GM12878 (cell line): Measurements from ENCODE around the gene S100A2. TPM values are rescaled to one million over a fixed set of nuclear protein-coding genes. Genes with fewer than 3 reads are reported as not detected.
A peak's percentile ranks its signal among the peaks of the same experiment; 100 is the strongest.

Experiments
- ATAC-seq: fragments of 200-7000 bp; cut with Tn5 transposase; 3 replicates; pipeline ENCODE4 v1.9.1; 2020; ENCODE audit warnings: mild to moderate bottlenecking, moderate library complexity
- BruUV-seq: library from RNA; stranded (reverse); fragments of 400-500 nt; replicated peaks from 2 replicates; lab custom pipeline; 2021; lab: Mats Ljungman, UMichigan
- CTCF ChIA-PET: fragments of 300-600 bp; sonication (Branson Sonifier 250); formaldehyde crosslinking; extraction: SDS; loops from one replicate; lab custom pipeline; 2021; ENCODE audit warnings: inconsistent platforms; lab: Yijun Ruan, JAX
- POLR2A ChIA-PET: fragments of 350-600 bp; formaldehyde crosslinking; extraction: SDS; loops from one replicate; lab custom pipeline; 2021; ENCODE audit warnings: inconsistent platforms; lab: Charles Lee
- RAD21 ChIA-PET: fragments of 300-600 bp; sonication (Branson Sonifier 250); formaldehyde crosslinking; loops from one replicate; lab custom pipeline; 2023; ENCODE audit warnings: antibody characterized with exemption; ENCODE audit not compliant: unreplicated experiment; lab: Charles Lee
- SMC1A ChIA-PET: fragments of 300-600 bp; sonication (Branson Sonifier 250); formaldehyde crosslinking; loops from one replicate; lab custom pipeline; 2023; ENCODE audit not compliant: unreplicated experiment, uncharacterized antibody; lab: Charles Lee
- DNase-seq: peaks from one replicate; pipeline ENCODE4 v3.0.0-alpha.2; 2011; ENCODE audit warnings: low read depth, low spot score
- FAIRE-seq: peaks from 3 replicates; lab custom pipeline; 2011; peaks lifted over from hg19 to GRCh38; lab: Jason Lieb, UNC
- H2AFZ ChIP-seq: 2 replicates; pipeline ENCODE4 v1.6.0; 2011; ENCODE audit warnings: low read depth, low read length, control low read depth; ENCODE audit not compliant: control insufficient read depth
- H3K27ac ChIP-seq: 2 replicates; pipeline ENCODE4 v1.5.1; 2011; ENCODE audit warnings: control low read depth; ENCODE audit not compliant: control insufficient read depth, insufficient read depth
- H3K27me3 ChIP-seq, 2 experiments: replicated peaks in 1 of 2; 2 replicates each; pipeline versions ENCODE4 v1.6.0 to v1.6.1; 2011; ENCODE audit warnings: low read length in 1 of 2; ENCODE audit not compliant: control insufficient read depth in 2 of 2, insufficient read depth in 2 of 2
- H3K36me3 ChIP-seq, 2 experiments: 2 replicates each; pipeline ENCODE4 v1.5.1; 2011; ENCODE audit warnings: low read length in 1 of 2; ENCODE audit not compliant: control insufficient read depth in 2 of 2, insufficient read depth in 2 of 2
- H3K4me1 ChIP-seq: 2 replicates; pipeline ENCODE4 v1.6.1; 2011; ENCODE audit warnings: mild to moderate bottlenecking, low read length, moderate library complexity, mixed read lengths; ENCODE audit not compliant: control insufficient read depth, insufficient read depth
- H3K4me2 ChIP-seq: 2 replicates; pipeline ENCODE4 v1.6.0; 2011; ENCODE audit warnings: control low read depth; ENCODE audit not compliant: control insufficient read depth, insufficient read depth
- H3K4me3 ChIP-seq: fragments of 200-600 bp; sonication (generic); 2 replicates; pipeline ENCODE4 v1.5.1; 2016
- H3K79me2 ChIP-seq: 2 replicates; pipeline ENCODE4 v1.6.0; 2011; ENCODE audit warnings: low read length; ENCODE audit not compliant: control insufficient read depth, insufficient read depth
- H3K9ac ChIP-seq: 2 replicates; pipeline ENCODE4 v1.8.0; 2011; ENCODE audit warnings: low read length, control low read depth, mixed read lengths; ENCODE audit not compliant: control insufficient read depth, insufficient read depth
- H3K9me3 ChIP-seq: replicated peaks from 3 replicates; pipeline ENCODE4 v1.5.1; 2011; ENCODE audit warnings: mild to moderate bottlenecking, low read length; ENCODE audit not compliant: control insufficient read depth, insufficient read depth
- H4K20me1 ChIP-seq: 2 replicates; pipeline ENCODE4 v1.6.0; 2011; ENCODE audit not compliant: control insufficient read depth, insufficient read depth
- CREM ChIP-seq: IDR thresholded peaks from 2 replicates; pipeline ENCODE4 v1.6.1; 2014; ENCODE audit warnings: antibody characterized with exemption, low read depth
- FOXM1 ChIP-seq: IDR thresholded peaks from 2 replicates; pipeline ENCODE4 v1.6.1; 2012; ENCODE audit warnings: low read depth, mild to moderate bottlenecking, inconsistent platforms, low read length, moderate library complexity
- JUND ChIP-seq: IDR thresholded peaks from 2 replicates; pipeline ENCODE4 v1.6.1; 2012; ENCODE audit warnings: low read depth, mild to moderate bottlenecking, low read length, improper control_type of control experiment, moderate library complexity
- NBN ChIP-seq: fragments of 450-650 bp; IDR thresholded peaks from 2 replicates; pipeline ENCODE4 v1.6.1; 2016
- NFYB ChIP-seq: IDR thresholded peaks from 2 replicates; pipeline ENCODE4 v1.6.1; 2011; ENCODE audit warnings: low read depth, mild to moderate bottlenecking, low read length, improper control_type of control experiment, moderate library complexity; ENCODE audit not compliant: insufficient read depth
- NRF1 ChIP-seq: conservative IDR thresholded peaks from 2 replicates; pipeline ENCODE4 v1.6.1; 2011; ENCODE audit warnings: mild to moderate bottlenecking, low read depth, low read length, improper control_type of control experiment
- PRDM15 ChIP-seq: fragments of 450-650 bp; formaldehyde crosslinking; IDR thresholded peaks from 2 replicates; pipeline ENCODE4 v1.4.0; 2020; ENCODE audit warnings: mild to moderate bottlenecking, moderate library complexity
- RFX5 ChIP-seq: IDR thresholded peaks from 2 replicates; pipeline ENCODE4 v1.6.1; 2011; ENCODE audit warnings: low read depth, low read length, improper control_type of control experiment
- SMAD5 ChIP-seq: IDR thresholded peaks from 2 replicates; pipeline ENCODE4 v1.6.1; 2016; ENCODE audit warnings: antibody characterized with exemption, low read depth
- SREBF2 ChIP-seq: IDR thresholded peaks from 2 replicates; pipeline ENCODE4 v1.6.1; 2012; ENCODE audit warnings: mild to moderate bottlenecking, low read length
- SUZ12 ChIP-seq: fragments of 200-600 bp; sonication (generic); IDR thresholded peaks from one replicate; pipeline ENCODE4 v1.6.1; 2018; ENCODE audit warnings: antibody characterized with exemption, mild to moderate bottlenecking; ENCODE audit not compliant: unreplicated experiment
- ZBTB4 ChIP-seq: fragments of 450-650 bp; formaldehyde crosslinking; IDR thresholded peaks from 2 replicates; pipeline ENCODE4 v1.4.0; 2022; ENCODE audit warnings: mild to moderate bottlenecking, moderate library complexity
- ZZZ3 ChIP-seq: IDR thresholded peaks from 2 replicates; pipeline ENCODE4 v1.6.1; 2011; ENCODE audit warnings: low read depth; ENCODE audit not compliant: control insufficient read depth, insufficient read length
- WGBS: methylation state at CpG from one replicate; pipeline ENCODE4 v1.1.6; 2016; ENCODE audit warnings: low lambda C conversion rate; ENCODE audit not compliant: insufficient replicate concordance, insufficient coverage; ENCODE audit errors: missing lambda C conversion rate; 5-methylcytosine and 5-hydroxymethylcytosine counted together
- in situ Hi-C: fragments of 300-500 bp; cut with MboI; formaldehyde crosslinking; loops from 9 replicates; pipeline ENCODE4 v1.14.3; 2018; ENCODE audit warnings: mixed read lengths
- intact Hi-C: fragments of 100-400 bp; cut with micrococcal nuclease; formaldehyde crosslinking; loops from one replicate; pipeline ENCODE4 v1.14.2; 2022; ENCODE audit not compliant: unreplicated experiment
- polyA plus RNA-seq, 11 experiments: library from polyadenylated mRNA; depleted of rRNA in 4 of 11; unstranded in 6 of 11; stranded (reverse) in 5 of 11; fragments of >200 nt; fragmentation: Nextera tagmentation in 4 of 11; fragmentation: Illumina TruSeq in 1 of 11; extraction: Ambion mirVana in 4 of 11; extraction: Trizol in 1 of 11; gene quantifications; 1 replicate in 1 of 11; 2 replicates in 10 of 11; pipeline versions ENCODE4 v1.2.1 to v1.2.3, GENCODE V29; 2011 to 2016; ENCODE audit warnings: inconsistent platforms in 2 of 11, missing spikeins in 2 of 11, low read depth in 1 of 11
- total RNA-seq, 4 experiments: library from RNA; depleted of rRNA in 3 of 4; stranded (reverse); fragments of >200 nt in 3 of 4; fragmentation: Illumina TruSeq in 1 of 4; extraction: Trizol in 1 of 4; gene quantifications; 2 replicates each; pipeline versions ENCODE4 v1.2.1 to v1.2.3, GENCODE V29; 2013 to 2021
- TF ChIP-seq, protein P1 (sequence below): fragments of 450-650 bp; IDR thresholded peaks from 2 replicates; pipeline ENCODE4 v1.6.1; 2016; ENCODE audit warnings: mild to moderate bottlenecking

Gene S100A2
- total and polyA plus RNA-seq, 10 of the 15 experiments (the other 5 are each of a cell fraction or from before 2014, with no cell fraction given), result 0.11 to 1.5 (median 0.59) TPM; not detected in 2

GRCh38 chr1:153535242-153536011, 30.2 kb downstream of the S100A2 start, which contains the start of gene S100A6:
Gene S100A6, minus strand, starts transcription at chr1:153535991. Its CDS starts 652 bp downstream, at chr1:153535339.
- POLR2A ChIA-PET, result interaction anchor here (0.8 to 3.2 kb wide), 10 partner anchors 10 to 208 kb away, joined by 3 to 29 read pairs (median 6); partner anchors contain the start of genes CHTOP, S100A2 and S100A4
- Histone ChIP-seq H3K4me3 (peak within 1 kb of the TSS; percentile 67), H3K27me3 (no peaks in the 10 kb centered on the region), H3K4me2 (peak within 1 kb of the TSS; percentile 99), H3K79me2 (no peaks in the 10 kb centered on the region; the same call in 1 of the 2 replicates), H4K20me1 (no peaks in the 10 kb centered on the region), H3K36me3 (no peaks in the 10 kb centered on the region), H3K27ac (no peak within 1 kb of the TSS; the same call in 1 of the 2 replicates), H3K9me3 (no peaks in the 10 kb centered on the region), H2AFZ (peak within 1 kb of the TSS; percentile 96), H3K9ac (peak within 1 kb of the TSS; percentile 67), H3K4me1 (peaks cover 12% of the 10 kb centered on the region)
- SMC1A ChIA-PET, result interaction anchor here (0.6 to 5.6 kb wide), 11 partner anchors 9 to 189 kb away, joined by 3 to 72 read pairs (median 9); partner anchors contain the start of genes S100A2 and S100A4
- intact Hi-C loops (no loop called here), in situ Hi-C loops (no loop called here)
- TSS peak; percentile 82 for BruUV-seq
- RAD21 ChIA-PET, result interaction anchor here (0.8 to 6.4 kb wide), 15 partner anchors 9 to 199 kb away, joined by 3 to 74 read pairs (median 4); partner anchors contain the start of genes CHTOP, S100A13, S100A2 and S100A4
- ATAC-seq (peak; percentile 64), DNase-seq (no peak), FAIRE-seq (peak; percentile 49)
- 5% methylated on average over 18 of the region's 18 CpGs for WGBS
- CTCF ChIA-PET, result interaction anchor here (0.8 to 8.6 kb wide), 14 partner anchors 9 to 452 kb away, joined by 3 to 216 read pairs (median 4); partner anchors contain the start of genes CHTOP, RAB13, S100A13 and S100A16
- no peak for TF ChIP-seq FOXM1
- TF ChIP-seq NFYB, result no peak
- TF ChIP-seq SUZ12, result no peak
- TF ChIP-seq ZZZ3, result no peak
- TF ChIP-seq CREM, result no peak
- TF ChIP-seq NBN, result peak; percentile 21; the same call in 1 of the 2 replicates
- no peak for TF ChIP-seq RFX5
- no peak for TF ChIP-seq PRDM15 (CRISPR knock-in tag)
- no peak for TF ChIP-seq JUND
- TF ChIP-seq NRF1, result no peak
- TF ChIP-seq SMAD5, result no peak
- no peak for TF ChIP-seq SREBF2
- no peak for TF ChIP-seq ZBTB4
- TF ChIP-seq, protein P1, sequence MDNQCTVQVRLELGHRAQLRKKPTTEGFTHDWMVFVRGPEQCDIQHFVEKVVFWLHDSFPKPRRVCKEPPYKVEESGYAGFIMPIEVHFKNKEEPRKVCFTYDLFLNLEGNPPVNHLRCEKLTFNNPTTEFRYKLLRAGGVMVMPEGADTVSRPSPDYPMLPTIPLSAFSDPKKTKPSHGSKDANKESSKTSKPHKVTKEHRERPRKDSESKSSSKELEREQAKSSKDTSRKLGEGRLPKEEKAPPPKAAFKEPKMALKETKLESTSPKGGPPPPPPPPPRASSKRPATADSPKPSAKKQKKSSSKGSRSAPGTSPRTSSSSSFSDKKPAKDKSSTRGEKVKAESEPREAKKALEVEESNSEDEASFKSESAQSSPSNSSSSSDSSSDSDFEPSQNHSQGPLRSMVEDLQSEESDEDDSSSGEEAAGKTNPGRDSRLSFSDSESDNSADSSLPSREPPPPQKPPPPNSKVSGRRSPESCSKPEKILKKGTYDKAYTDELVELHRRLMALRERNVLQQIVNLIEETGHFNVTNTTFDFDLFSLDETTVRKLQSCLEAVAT, result peak; percentile 36; the same call in 1 of the 2 replicates
